Endothelial cell of umbilical vein (primary cell): ENCODE measurements around the gene MROH7. TPM values are rescaled to one million over a fixed set of nuclear protein-coding genes. Genes with fewer than 3 reads are reported as not detected.

Source experiments
- BruUV-seq: library from RNA; stranded (reverse); fragments of 400-500 nt; replicated peaks from 2 replicates; lab custom pipeline; 2021; lab: Mats Ljungman, UMichigan
- CTCF ChIA-PET: fragments of 300-600, 350-600 bp; sonication (Branson Sonifier 250); formaldehyde crosslinking; loops from one replicate; lab custom pipeline; 2021; ENCODE audit warnings: antibody characterized with exemption, inconsistent platforms; lab: Charles Lee
- POLR2A ChIA-PET: fragments of 300-600, 350-600 bp; sonication (Branson Sonifier 250); formaldehyde crosslinking; loops from one replicate; lab custom pipeline; 2021; ENCODE audit warnings: antibody characterized with exemption, inconsistent platforms; lab: Charles Lee
- DNase-seq: peaks from one replicate; pipeline ENCODE4 v3.0.0-alpha.2; 2011; ENCODE audit warnings: low read depth, low spot score
- FAIRE-seq: peaks from 2 replicates; lab custom pipeline; 2011; peaks lifted over from hg19 to GRCh38; lab: Jason Lieb, UNC
- H2AFZ ChIP-seq: 2 replicates; pipeline ENCODE4 v1.6.0; 2012; ENCODE audit warnings: low read depth, low read length, control low read depth, inconsistent platforms
- H3K27ac ChIP-seq: 2 replicates; pipeline ENCODE4 v1.5.1; 2011; ENCODE audit warnings: low read depth, mild to moderate bottlenecking, control low read depth, low read length, moderate library complexity; ENCODE audit not compliant: insufficient read depth
- H3K27me3 ChIP-seq, 2 experiments: 2 replicates each; pipeline versions ENCODE4 v1.6.0 to v1.6.1; 2011; ENCODE audit warnings: low read length in 2 of 2, mixed read lengths in 1 of 2; ENCODE audit not compliant: control insufficient read depth in 2 of 2, insufficient read depth in 2 of 2
- H3K36me3 ChIP-seq, 2 experiments: 2 replicates in 1 of 2; 3 replicates in 1 of 2; pipeline ENCODE4 v1.5.1; 2011; ENCODE audit warnings: low read length in 2 of 2, mild to moderate bottlenecking in 1 of 2, moderate library complexity in 1 of 2; ENCODE audit not compliant: control insufficient read depth in 2 of 2, insufficient read depth in 2 of 2; ENCODE audit errors: extremely low read depth in 1 of 2
- H3K4me1 ChIP-seq: 3 replicates; pipeline ENCODE4 v1.5.1; 2011; ENCODE audit warnings: mild to moderate bottlenecking, low read length; ENCODE audit not compliant: control insufficient read depth, insufficient read depth; ENCODE audit errors: extremely low read depth
- H3K4me2 ChIP-seq: 2 replicates; pipeline ENCODE4 v1.6.1; 2011; ENCODE audit warnings: low read length, control low read depth, mixed read lengths; ENCODE audit not compliant: insufficient read depth
- H3K4me3 ChIP-seq, 3 experiments: fragments of 200-600 bp in 1 of 3; sonication (generic), shearing (Covaris generic) in 1 of 3; replicated peaks in 1 of 3; 2 replicates each; pipeline ENCODE4 v1.5.1; 2011 to 2016; ENCODE audit warnings: control low read depth in 3 of 3, low read length in 3 of 3, mild to moderate bottlenecking in 2 of 3, inconsistent platforms in 1 of 3, low read depth in 1 of 3, moderate library complexity in 1 of 3; ENCODE audit not compliant: insufficient read depth in 1 of 3
- H3K79me2 ChIP-seq: 2 replicates; pipeline ENCODE4 v1.6.0; 2012; ENCODE audit warnings: low read length, inconsistent platforms; ENCODE audit not compliant: control insufficient read depth, insufficient read depth
- H3K9ac ChIP-seq: replicated peaks from 2 replicates; pipeline ENCODE3; 2011; ENCODE audit warnings: low read length, control low read depth; ENCODE audit not compliant: insufficient read depth; ENCODE audit errors: extremely low read depth
- H3K9me1 ChIP-seq: replicated peaks from 3 replicates; pipeline ENCODE4 v1.6.0; 2011; ENCODE audit warnings: mild to moderate bottlenecking, low read length; ENCODE audit not compliant: control insufficient read depth, insufficient read depth; ENCODE audit errors: extremely low read depth
- H3K9me3 ChIP-seq: replicated peaks from 2 replicates; pipeline ENCODE4 v1.5.1; 2012; ENCODE audit warnings: low read length, inconsistent platforms; ENCODE audit not compliant: control insufficient read depth, insufficient read depth
- H4K20me1 ChIP-seq: replicated peaks from 2 replicates; pipeline ENCODE3; 2011; ENCODE audit warnings: mild to moderate bottlenecking, low read length; ENCODE audit not compliant: control insufficient read depth, insufficient read depth; ENCODE audit errors: extremely low read depth
- EZH2 ChIP-seq: IDR thresholded peaks from 2 replicates; pipeline ENCODE4 v1.6.1; 2012; ENCODE audit warnings: borderline replicate concordance, low read depth, mild to moderate bottlenecking, moderate library complexity, low read length, inconsistent platforms; ENCODE audit not compliant: severe bottlenecking
- FOS ChIP-seq: IDR thresholded peaks from 2 replicates; pipeline ENCODE4 v1.6.1; 2011; ENCODE audit warnings: mild to moderate bottlenecking, low read length, moderate library complexity, borderline replicate concordance; ENCODE audit not compliant: insufficient read depth
- GATA2 ChIP-seq: IDR thresholded peaks from 2 replicates; pipeline ENCODE4 v1.7.0; 2011; ENCODE audit warnings: low read depth, mild to moderate bottlenecking, moderate library complexity, mixed read lengths, low read length; ENCODE audit not compliant: insufficient read length, insufficient read depth
- JUN ChIP-seq: IDR thresholded peaks from 2 replicates; pipeline ENCODE4 v1.6.1; 2011; ENCODE audit warnings: borderline replicate concordance, low read depth; ENCODE audit not compliant: insufficient read length, insufficient read depth
- MYC ChIP-seq: IDR thresholded peaks from one replicate; pipeline ENCODE4 v1.6.1; 2011; ENCODE audit warnings: mild to moderate bottlenecking, low read depth, low read length
- POLR2A ChIP-seq: IDR thresholded peaks from 2 replicates; pipeline ENCODE4 v1.6.1; 2012; ENCODE audit warnings: low read depth, mild to moderate bottlenecking, control low read depth, low read length
- POLR2AphosphoS5 ChIP-seq: IDR thresholded peaks from 2 replicates; pipeline ENCODE4 v1.6.1; 2012; ENCODE audit warnings: low read depth, mild to moderate bottlenecking, control low read depth, low read length, moderate library complexity; ENCODE audit not compliant: insufficient read depth
- dilution Hi-C: fragments of 300-500 bp; cut with MboI; formaldehyde crosslinking; loops from one replicate; pipeline ENCODE4 v1.15.0; 2019; ENCODE audit warnings: low sequenced_read_pairs; ENCODE audit not compliant: extremely low pct_ligation_motif_present
- intact Hi-C: fragments of 100-400 bp; cut with micrococcal nuclease; formaldehyde crosslinking; loops from one replicate; pipeline ENCODE4 v1.10.0; 2022
- polyA plus RNA-seq, 4 experiments: library from polyadenylated mRNA; depleted of rRNA in 3 of 4; stranded (reverse) in 3 of 4; unstranded in 1 of 4; fragments of >200 nt; gene quantifications; 2 replicates each; pipeline versions ENCODE4 v1.2.1 to v1.2.3, GENCODE V29; 2011 to 2012; ENCODE audit warnings: missing spikeins in 1 of 4
- total RNA-seq: library from RNA; stranded (reverse); gene quantifications from 2 replicates; pipeline ENCODE4 v1.2.3, GENCODE V29; 2021
- TF ChIP-seq, protein P1 (sequence below), 2 donors: IDR thresholded peaks; 1 replicate in 1 of 2; 2 replicates in 1 of 2; pipeline ENCODE4 v1.5.1; 2011; ENCODE audit warnings: low read length in 2 of 2, mild to moderate bottlenecking in 2 of 2, moderate library complexity in 2 of 2, control low read depth in 1 of 2, inconsistent platforms in 1 of 2, low read depth in 1 of 2; ENCODE audit not compliant: insufficient read depth in 1 of 2; ENCODE audit errors: extremely low read depth in 1 of 2
- TF ChIP-seq, protein P2 (sequence below): IDR thresholded peaks from 2 replicates; pipeline ENCODE4 v1.6.1; 2011; ENCODE audit not compliant: insufficient read depth, insufficient read length

The MROH7 gene
- total and polyA plus RNA-seq, 2 donors (not counting 3 experiments of a cell fraction or from before 2014, with no cell fraction given): 0.06 to 0.24 TPM

DNA sequence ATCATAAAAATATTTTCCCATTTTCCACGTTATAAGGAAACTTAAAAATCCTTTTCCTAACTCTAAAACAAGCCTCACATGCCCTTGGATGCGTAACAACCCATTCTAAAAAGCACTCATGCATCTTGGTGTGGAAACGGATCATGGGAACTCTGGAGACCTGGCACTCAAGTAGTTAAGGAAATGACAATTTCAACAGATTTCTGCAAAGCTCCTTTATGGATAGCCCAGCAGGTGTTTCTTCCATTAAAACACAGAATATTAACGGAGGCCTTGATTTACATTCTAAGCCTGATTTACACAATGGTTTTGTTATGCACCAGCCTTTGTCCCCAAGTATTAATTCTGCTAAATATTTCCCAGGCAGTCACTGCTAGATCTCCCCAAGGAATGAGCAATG is 109.8 kb downstream of the MROH7 start:
- Histone ChIP-seq H3K4me3 (no peak overlapping the region), H3K4me1 (no peaks in the 10 kb centered on the region), H3K36me3 (no peaks in the 10 kb centered on the region), H3K27me3 (no peaks in the 10 kb centered on the region), H2AFZ (no peak overlapping the region), H4K20me1 (no peaks in the 10 kb centered on the region), H3K9me3 (no peaks in the 10 kb centered on the region), H3K9me1 (no peaks in the 10 kb centered on the region), H3K9ac (no peak overlapping the region), H3K27ac (no peak overlapping the region), H3K4me2 (no peak overlapping the region), H3K79me2 (no peaks in the 10 kb centered on the region)
- BruUV-seq: no TSS peak
- intact Hi-C loops: no loop called here
- dilution Hi-C loops: no loop called here
- FAIRE-seq (no peak), DNase-seq (no peak)
- TF ChIP-seq, protein P1, sequence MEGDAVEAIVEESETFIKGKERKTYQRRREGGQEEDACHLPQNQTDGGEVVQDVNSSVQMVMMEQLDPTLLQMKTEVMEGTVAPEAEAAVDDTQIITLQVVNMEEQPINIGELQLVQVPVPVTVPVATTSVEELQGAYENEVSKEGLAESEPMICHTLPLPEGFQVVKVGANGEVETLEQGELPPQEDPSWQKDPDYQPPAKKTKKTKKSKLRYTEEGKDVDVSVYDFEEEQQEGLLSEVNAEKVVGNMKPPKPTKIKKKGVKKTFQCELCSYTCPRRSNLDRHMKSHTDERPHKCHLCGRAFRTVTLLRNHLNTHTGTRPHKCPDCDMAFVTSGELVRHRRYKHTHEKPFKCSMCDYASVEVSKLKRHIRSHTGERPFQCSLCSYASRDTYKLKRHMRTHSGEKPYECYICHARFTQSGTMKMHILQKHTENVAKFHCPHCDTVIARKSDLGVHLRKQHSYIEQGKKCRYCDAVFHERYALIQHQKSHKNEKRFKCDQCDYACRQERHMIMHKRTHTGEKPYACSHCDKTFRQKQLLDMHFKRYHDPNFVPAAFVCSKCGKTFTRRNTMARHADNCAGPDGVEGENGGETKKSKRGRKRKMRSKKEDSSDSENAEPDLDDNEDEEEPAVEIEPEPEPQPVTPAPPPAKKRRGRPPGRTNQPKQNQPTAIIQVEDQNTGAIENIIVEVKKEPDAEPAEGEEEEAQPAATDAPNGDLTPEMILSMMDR (IDR thresholded peaks at IDR 0.05; ENCODE audit: extremely low read depth in 1 of 2, insufficient read depth in 1 of 2, low read depth in 1 of 2, low read length in 2 of 2): no peak
- TF ChIP-seq JUN: no peak
- TF ChIP-seq GATA2: no peak
- no peak for TF ChIP-seq POLR2AphosphoS5
- no peak for TF ChIP-seq POLR2A
- TF ChIP-seq EZH2: no peak
- no peak for TF ChIP-seq MYC
- TF ChIP-seq, protein P2, sequence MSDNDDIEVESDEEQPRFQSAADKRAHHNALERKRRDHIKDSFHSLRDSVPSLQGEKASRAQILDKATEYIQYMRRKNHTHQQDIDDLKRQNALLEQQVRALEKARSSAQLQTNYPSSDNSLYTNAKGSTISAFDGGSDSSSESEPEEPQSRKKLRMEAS: no peak
- TF ChIP-seq FOS: no peak
- ChIA-PET POLR2A (no interaction called here), CTCF (interaction anchor here (1.2 kb wide), 1 partner anchor 252 kb away, joined by 3 read pairs; no protein-coding TSS in a partner anchor)
